DND-41 (cell line): ENCODE results near the gene PDE4D.

Experiments
- ATAC-seq: fragments of 200-7000 bp; cut with Tn5 transposase; 3 replicates; pipeline ENCODE4 v1.9.1; 2021; ENCODE audit warnings: low read depth; ENCODE audit not compliant: insufficient read depth
- DNase-seq: peaks from one replicate; pipeline ENCODE4 v3.0.0-alpha.2; 2020
- H2AFZ ChIP-seq: 2 replicates; pipeline ENCODE4 v1.6.0; 2012; ENCODE audit warnings: low read depth, low read length
- H3K27ac ChIP-seq: 2 replicates; pipeline ENCODE4 v1.5.1; 2012; ENCODE audit warnings: low read length, inconsistent platforms
- H3K27me3 ChIP-seq: fragments of 200-600 bp; sonication (generic); 2 replicates; pipeline ENCODE4 v1.6.0; 2012; ENCODE audit warnings: low read length, mild to moderate bottlenecking, inconsistent platforms; ENCODE audit not compliant: insufficient read depth, poor library complexity
- H3K36me3 ChIP-seq: 2 replicates; pipeline ENCODE4 v1.5.1; 2012; ENCODE audit warnings: low read length, inconsistent platforms; ENCODE audit not compliant: insufficient read depth
- H3K4me1 ChIP-seq: 2 replicates; pipeline ENCODE4 v1.5.1; 2012; ENCODE audit warnings: mild to moderate bottlenecking, low read length; ENCODE audit not compliant: insufficient read depth
- H3K4me2 ChIP-seq: 2 replicates; pipeline ENCODE4 v1.6.0; 2012; ENCODE audit warnings: mild to moderate bottlenecking, moderate library complexity, low read length, inconsistent platforms; ENCODE audit not compliant: insufficient read depth
- H3K4me3 ChIP-seq, 2 experiments: fragments of 200-600 bp in 1 of 2; shearing (Covaris generic) in 1 of 2; 2 replicates each; pipeline ENCODE4 v1.5.1; 2012 to 2016; ENCODE audit warnings: inconsistent platforms in 2 of 2, low read length in 2 of 2, mild to moderate bottlenecking in 2 of 2, low read depth in 1 of 2, moderate library complexity in 1 of 2
- H3K79me2 ChIP-seq: 2 replicates; pipeline ENCODE4 v1.6.0; 2012; ENCODE audit warnings: low read length, inconsistent platforms; ENCODE audit not compliant: insufficient read depth
- H3K9ac ChIP-seq: 2 replicates; pipeline ENCODE4 v1.6.0; 2012; ENCODE audit warnings: low read depth, mild to moderate bottlenecking, inconsistent platforms, low read length, moderate library complexity
- H3K9me3 ChIP-seq: 2 replicates; pipeline ENCODE4 v1.5.1; 2012; ENCODE audit warnings: low read length, moderate library complexity, mild to moderate bottlenecking, inconsistent platforms; ENCODE audit not compliant: insufficient read depth, severe bottlenecking
- H4K20me1 ChIP-seq: 2 replicates; pipeline ENCODE4 v1.6.0; 2012; ENCODE audit warnings: low read length; ENCODE audit not compliant: insufficient read depth
- EZH2 ChIP-seq: IDR thresholded peaks from 3 replicates; pipeline ENCODE4 v1.6.1; 2012; ENCODE audit warnings: borderline replicate concordance, low read depth, mild to moderate bottlenecking, moderate library complexity, low read length, inconsistent platforms; ENCODE audit not compliant: severe bottlenecking
- TF ChIP-seq, protein P1 (sequence below): IDR thresholded peaks from 2 replicates; pipeline ENCODE4 v1.5.1; 2012; ENCODE audit warnings: borderline replicate concordance, low read length, moderate library complexity, mild to moderate bottlenecking; ENCODE audit not compliant: poor library complexity, severe bottlenecking; ENCODE audit errors: extremely low read depth

The PDE4D gene

DNA sequence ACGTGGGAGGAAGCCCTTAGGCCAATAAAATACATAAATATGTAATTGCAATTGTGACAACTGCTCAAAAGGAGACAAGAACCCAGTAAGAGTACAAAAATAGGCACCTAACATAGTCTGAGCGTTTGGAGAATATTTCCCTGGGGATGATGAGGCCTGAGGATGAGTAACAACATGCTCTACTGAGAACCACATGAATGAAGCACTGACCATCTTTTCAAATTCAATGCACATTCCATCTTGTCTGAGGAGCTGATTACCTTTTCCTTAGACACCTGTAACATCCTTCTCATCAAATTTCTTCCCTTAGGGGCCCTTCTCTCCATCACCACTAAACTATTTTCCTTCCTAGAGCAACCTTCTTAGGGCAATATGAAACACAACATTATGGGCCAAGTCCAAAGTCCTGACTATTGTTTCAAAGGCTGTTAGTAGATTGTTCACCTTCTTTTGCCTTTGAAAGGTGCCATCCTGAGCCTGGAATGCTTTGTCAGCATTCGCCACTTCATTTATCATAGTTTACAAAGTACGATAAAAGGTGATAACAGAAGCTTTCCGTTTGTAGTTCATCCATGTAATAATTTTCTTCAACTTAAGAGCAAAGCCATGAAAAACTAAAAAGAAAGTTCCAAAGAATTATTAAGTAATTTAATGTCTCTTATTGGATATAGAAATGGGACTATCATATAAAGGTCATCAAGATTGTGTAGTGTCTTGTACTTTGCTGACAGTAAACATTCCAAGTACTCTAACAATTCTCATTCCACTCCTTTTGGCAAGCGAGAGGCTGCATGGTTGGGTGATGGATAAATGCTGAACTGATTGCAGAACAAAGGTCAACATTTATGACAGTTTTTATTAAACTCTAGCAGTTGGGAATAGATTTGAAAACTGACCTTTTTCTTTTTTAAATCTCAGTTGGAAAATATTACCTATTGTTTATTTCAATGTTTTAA, 471.3 kb downstream of the PDE4D start:
- DNase-seq (no peak), ATAC-seq (no peak)
- Histone ChIP-seq H3K9ac (no peak overlapping the region), H3K4me2 (no peak overlapping the region), H3K9me3 (no peaks in the 10 kb centered on the region), H3K4me1 (no peaks in the 10 kb centered on the region), H4K20me1 (no peaks in the 10 kb centered on the region), H3K79me2 (no peaks in the 10 kb centered on the region), H3K27me3 (no peaks in the 10 kb centered on the region), H2AFZ (no peak overlapping the region), H3K4me3 (no peak overlapping the region), H3K27ac (no peak overlapping the region), H3K36me3 (no peaks in the 10 kb centered on the region)
- TF ChIP-seq EZH2: no peak
- TF ChIP-seq, protein P1, sequence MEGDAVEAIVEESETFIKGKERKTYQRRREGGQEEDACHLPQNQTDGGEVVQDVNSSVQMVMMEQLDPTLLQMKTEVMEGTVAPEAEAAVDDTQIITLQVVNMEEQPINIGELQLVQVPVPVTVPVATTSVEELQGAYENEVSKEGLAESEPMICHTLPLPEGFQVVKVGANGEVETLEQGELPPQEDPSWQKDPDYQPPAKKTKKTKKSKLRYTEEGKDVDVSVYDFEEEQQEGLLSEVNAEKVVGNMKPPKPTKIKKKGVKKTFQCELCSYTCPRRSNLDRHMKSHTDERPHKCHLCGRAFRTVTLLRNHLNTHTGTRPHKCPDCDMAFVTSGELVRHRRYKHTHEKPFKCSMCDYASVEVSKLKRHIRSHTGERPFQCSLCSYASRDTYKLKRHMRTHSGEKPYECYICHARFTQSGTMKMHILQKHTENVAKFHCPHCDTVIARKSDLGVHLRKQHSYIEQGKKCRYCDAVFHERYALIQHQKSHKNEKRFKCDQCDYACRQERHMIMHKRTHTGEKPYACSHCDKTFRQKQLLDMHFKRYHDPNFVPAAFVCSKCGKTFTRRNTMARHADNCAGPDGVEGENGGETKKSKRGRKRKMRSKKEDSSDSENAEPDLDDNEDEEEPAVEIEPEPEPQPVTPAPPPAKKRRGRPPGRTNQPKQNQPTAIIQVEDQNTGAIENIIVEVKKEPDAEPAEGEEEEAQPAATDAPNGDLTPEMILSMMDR: no peak

DNA sequence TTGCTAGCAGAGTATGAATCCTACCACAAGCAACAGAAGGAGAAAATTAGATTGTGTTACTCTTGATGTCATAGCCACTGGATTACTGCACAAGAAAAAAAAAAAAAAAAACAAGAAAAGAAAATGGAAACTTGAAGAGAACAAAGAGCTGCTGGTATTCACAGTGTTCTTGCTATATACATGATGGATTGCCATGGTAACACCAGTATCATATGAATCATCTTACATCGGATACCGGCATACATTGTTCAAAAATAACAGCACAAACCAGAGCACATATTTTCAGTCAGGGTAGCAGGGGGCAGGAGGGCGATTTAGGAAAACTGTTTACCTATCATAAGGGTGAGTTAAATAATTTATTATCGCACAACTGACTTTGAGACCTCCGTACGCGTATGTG, 472.9 kb downstream of the PDE4D start:
- Histone ChIP-seq H3K27me3 (no peaks in the 10 kb centered on the region), H3K79me2 (no peaks in the 10 kb centered on the region), H3K9ac (no peak overlapping the region), H3K27ac (no peak overlapping the region), H3K4me2 (no peak overlapping the region), H4K20me1 (no peaks in the 10 kb centered on the region), H2AFZ (no peak overlapping the region), H3K4me1 (no peaks in the 10 kb centered on the region), H3K9me3 (no peaks in the 10 kb centered on the region), H3K36me3 (no peaks in the 10 kb centered on the region), H3K4me3 (no peak overlapping the region)
- ATAC-seq: no peak
- TF ChIP-seq EZH2: no peak
- TF ChIP-seq, protein P1: no peak
- DNase-seq: no peak

DNA sequence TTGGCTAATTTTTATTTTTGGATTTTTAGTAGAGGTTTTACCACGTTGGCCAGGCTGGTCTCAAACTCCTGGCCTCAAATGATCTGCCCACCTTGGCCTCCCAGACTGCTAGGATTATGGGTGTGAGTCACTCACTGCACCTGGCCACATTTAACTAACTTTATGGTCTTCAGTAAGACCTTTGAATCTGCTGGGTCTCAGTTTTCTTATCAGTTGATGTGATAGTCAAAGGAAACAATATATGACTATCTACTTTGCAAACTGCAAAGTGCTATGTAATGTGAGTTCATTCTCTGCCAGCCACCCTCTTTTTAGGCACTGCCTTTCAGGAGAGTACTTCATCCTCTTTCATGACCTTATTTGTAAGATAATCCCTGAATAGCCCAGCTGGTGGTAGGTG, 474.7 kb downstream of the PDE4D start:
- Histone ChIP-seq H3K4me3 (no peak overlapping the region), H3K27me3 (no peaks in the 10 kb centered on the region), H3K27ac (no peak overlapping the region), H3K79me2 (no peaks in the 10 kb centered on the region), H2AFZ (no peak overlapping the region), H3K4me2 (no peak overlapping the region), H3K9ac (no peak overlapping the region), H4K20me1 (no peaks in the 10 kb centered on the region), H3K4me1 (no peaks in the 10 kb centered on the region), H3K9me3 (no peaks in the 10 kb centered on the region), H3K36me3 (no peaks in the 10 kb centered on the region)
- DNase-seq: no peak
- TF ChIP-seq, protein P1: no peak
- no peak for TF ChIP-seq EZH2
- ATAC-seq: no peak
